Testis (tissue), 3 donors: ENCODE measurements around the gene SGIP1. TPM values are rescaled to one million over a fixed set of nuclear protein-coding genes. Genes with fewer than 3 reads are reported as not detected.

Experiments
- DNase-seq: peaks from one replicate; pipeline ENCODE4 v3.0.0-alpha.2; 2019
- H3K27ac ChIP-seq, 2 donors: fragments of 200-600 bp; sonication (generic); one replicate each; pipeline ENCODE4 v1.5.1; 2019
- H3K27me3 ChIP-seq: fragments of 200-600 bp; sonication (generic); one replicate; pipeline ENCODE4 v1.5.1; 2019
- H3K36me3 ChIP-seq: fragments of 200-600 bp; sonication (generic); one replicate; pipeline ENCODE4 v1.5.1; 2017; ENCODE audit warnings: low read depth; ENCODE audit errors: missing control alignments
- H3K4me1 ChIP-seq: fragments of 200-600 bp; sonication (generic); one replicate; pipeline ENCODE4 v1.5.1; 2019
- H3K4me3 ChIP-seq, 2 donors: fragments of 200-600 bp; sonication (generic); one replicate each; pipeline ENCODE4 v1.5.1; 2017 to 2019
- H3K9me3 ChIP-seq: fragments of 200-600 bp; sonication (generic); one replicate; pipeline ENCODE4 v1.5.1; 2017
- CTCF ChIP-seq, 3 experiments: fragments of 450-650 bp in 2 of 3; fragments of 200-600 bp in 1 of 3; sonication (generic) in 1 of 3; IDR thresholded peaks; one replicate each; pipeline ENCODE4 v1.5.1; 2016 to 2019; ENCODE audit warnings: antibody characterized with exemption in 3 of 3, mild to moderate bottlenecking in 2 of 3, moderate library complexity in 1 of 3
- POLR2A ChIP-seq: fragments of 450-650 bp; IDR thresholded peaks from one replicate; pipeline ENCODE4 v1.6.1; 2017; ENCODE audit warnings: antibody characterized with exemption, mild to moderate bottlenecking, moderate library complexity
- WGBS, 2 donors: methylation state at CpG; one replicate each; pipeline ENCODE4 v1.1.5; 2018; 5-methylcytosine and 5-hydroxymethylcytosine counted together
- intact Hi-C: fragments of 100-400 bp; cut with DNase I; formaldehyde crosslinking; loops from one replicate; pipeline ENCODE4 v1.15.1; 2023; ENCODE audit warnings: low total_unique reads
- polyA plus RNA-seq: library from polyadenylated mRNA; stranded (reverse); fragments of 350-450 nt; fragmentation: Illumina TruSeq; extraction: RNeasy Lipid Tissue Mini Kit (QIAGEN cat#74804); gene quantifications from one replicate; pipeline ENCODE4 v1.2.3, GENCODE V29; 2014; ENCODE audit warnings: low read depth, low replicate concordance; ENCODE audit not compliant: insufficient read depth
- total RNA-seq, 2 donors: library from RNA; depleted of rRNA; stranded (reverse); fragments of >200 nt; gene quantifications; one replicate each; pipeline ENCODE4 v1.2.3, GENCODE V29; 2016

Gene SGIP1
- total and polyA plus RNA-seq, 3 donors from 2014 or later: 11.7 to 67.9 (median 48.1) TPM

- 72 to 79% methylated on average over 8 to 9 of the region's 9 CpGs for WGBS, 2 donors
These were observed 205.6 kb downstream of the SGIP1 start for GRCh38 chr1:66739401-66740157.

GRCh38 chr1:66745451-66745850 lies 211.5 kb downstream of the SGIP1 start:
- H3K4me3 ChIP-seq: no peak overlapping the region
- no peak overlapping the region for H3K27ac ChIP-seq
- no peaks in the 10 kb centered on the region for H3K36me3 ChIP-seq
- TF ChIP-seq POLR2A: no peak
- no peak for TF ChIP-seq CTCF (IDR thresholded peaks at IDR 0.05)
- H3K27me3 ChIP-seq: no peaks in the 10 kb centered on the region
- WGBS, 2 donors: 30 to 55% methylated on average over 2 of the region's 2 CpGs
- H3K9me3 ChIP-seq: no peaks in the 10 kb centered on the region
- no peak for DNase-seq
- intact Hi-C loops: no loop called here
- no peaks in the 10 kb centered on the region for H3K4me1 ChIP-seq

More at GRCh38 chr1:66739401-66740157, 205.6 kb downstream of the SGIP1 start:
- H3K9me3 ChIP-seq: no peaks in the 10 kb centered on the region
- H3K4me3 ChIP-seq: no peak overlapping the region
- H3K27ac ChIP-seq: no peak overlapping the region
- DNase-seq: no peak
- no peaks in the 10 kb centered on the region for H3K27me3 ChIP-seq
- TF ChIP-seq POLR2A (no peak), CTCF (IDR thresholded peaks at IDR 0.05) (no peak)
- intact Hi-C loops: no loop called here
- no peaks in the 10 kb centered on the region for H3K4me1 ChIP-seq
- no peaks in the 10 kb centered on the region for H3K36me3 ChIP-seq

- Histone ChIP-seq H3K4me3 (no peak overlapping the region), H3K4me1 (no peaks in the 10 kb centered on the region), H3K9me3 (no peaks in the 10 kb centered on the region), H3K27ac (no peak overlapping the region), H3K36me3 (no peaks in the 10 kb centered on the region), H3K27me3 (no peaks in the 10 kb centered on the region)
- no peak for DNase-seq
- 38 to 41% methylated on average over 1 of the region's 1 CpG for WGBS, 2 donors
- TF ChIP-seq POLR2A: no peak
- TF ChIP-seq CTCF (IDR thresholded peaks at IDR 0.05): no peak
- intact Hi-C loops: no loop called here
These were observed 213.5 kb downstream of the SGIP1 start for GRCh38 chr1:66747501-66747900.

GRCh38 chr1:66750577-66750976 lies 216.6 kb downstream of the SGIP1 start:
- intact Hi-C loops: no loop called here
- H3K4me3 ChIP-seq: no peak overlapping the region
- DNase-seq: no peak
- H3K27ac ChIP-seq: no peak overlapping the region
- no peaks in the 10 kb centered on the region for H3K4me1 ChIP-seq
- WGBS, 2 donors: 85 to 88% methylated on average over 3 of the region's 3 CpGs
- H3K27me3 ChIP-seq: no peaks in the 10 kb centered on the region
- H3K36me3 ChIP-seq: no peaks in the 10 kb centered on the region
- TF ChIP-seq POLR2A (no peak), CTCF (IDR thresholded peaks at IDR 0.05) (no peak)
- H3K9me3 ChIP-seq: no peaks in the 10 kb centered on the region

- no peaks in the 10 kb centered on the region for H3K4me1 ChIP-seq
- intact Hi-C loops: no loop called here
- no peaks in the 10 kb centered on the region for H3K9me3 ChIP-seq
- 81 to 82% methylated on average over 4 of the region's 4 CpGs for WGBS, 2 donors
- DNase-seq: no peak
- no peaks in the 10 kb centered on the region for H3K36me3 ChIP-seq
- H3K4me3 ChIP-seq: no peak overlapping the region
- H3K27ac ChIP-seq: no peak overlapping the region
- no peaks in the 10 kb centered on the region for H3K27me3 ChIP-seq
- TF ChIP-seq POLR2A (no peak), CTCF (IDR thresholded peaks at IDR 0.05) (no peak)
These were observed 217.2 kb downstream of the SGIP1 start for GRCh38 chr1:66751160-66751559.
